ENCODE data around the gene SENP6.

The SENP6 gene

DNA sequence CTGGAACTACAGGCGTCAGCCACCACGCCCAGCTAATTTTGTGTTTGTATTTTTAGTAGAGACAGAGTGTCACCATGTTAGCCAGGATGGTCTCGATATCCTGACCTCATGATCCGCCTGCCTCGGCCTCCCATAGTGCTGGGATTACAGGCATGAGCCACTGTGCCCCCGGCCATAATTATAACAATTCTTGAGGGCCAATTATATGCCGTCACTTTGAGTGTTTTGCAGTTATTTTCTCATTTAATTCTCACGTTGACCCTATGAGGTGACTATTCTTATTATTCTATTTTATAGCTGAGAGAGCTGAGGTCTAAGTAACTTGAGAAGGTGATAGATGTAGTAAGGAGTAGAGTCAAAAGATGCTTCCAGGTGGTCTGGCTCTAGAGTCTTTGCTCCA is 160.4 kb downstream of the SENP6 start (continued):
- TF ChIP-seq, protein P1, sequence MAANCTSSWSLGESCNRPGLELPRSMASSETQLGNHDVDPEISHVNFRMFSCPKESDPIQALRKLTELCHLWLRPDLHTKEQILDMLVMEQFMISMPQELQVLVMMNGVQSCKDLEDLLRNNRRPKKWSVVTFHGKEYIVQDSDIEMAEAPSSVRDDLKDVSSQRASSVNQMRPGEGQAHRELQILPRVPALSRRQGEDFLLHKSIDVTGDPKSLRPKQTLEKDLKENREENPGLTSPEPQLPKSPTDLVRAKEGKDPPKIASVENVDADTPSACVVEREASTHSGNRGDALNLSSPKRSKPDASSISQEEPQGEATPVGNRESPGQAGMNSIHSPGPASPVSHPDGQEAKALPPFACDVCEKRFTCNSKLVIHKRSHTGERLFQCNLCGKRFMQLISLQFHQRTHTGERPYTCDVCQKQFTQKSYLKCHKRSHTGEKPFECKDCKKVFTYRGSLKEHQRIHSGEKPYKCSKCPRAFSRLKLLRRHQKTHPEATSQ (tag by site-specific recombination; IDR thresholded peaks at IDR 0.05), result no peak
- TF ChIP-seq INSM2 (tag by site-specific recombination; IDR thresholded peaks at IDR 0.05), result peak; percentile 33; the same call in 1 of the 2 replicates
- TF ChIP-seq ZNF785 (tag by site-specific recombination; IDR thresholded peaks at IDR 0.05), result no peak
- TF ChIP-seq, protein P2, sequence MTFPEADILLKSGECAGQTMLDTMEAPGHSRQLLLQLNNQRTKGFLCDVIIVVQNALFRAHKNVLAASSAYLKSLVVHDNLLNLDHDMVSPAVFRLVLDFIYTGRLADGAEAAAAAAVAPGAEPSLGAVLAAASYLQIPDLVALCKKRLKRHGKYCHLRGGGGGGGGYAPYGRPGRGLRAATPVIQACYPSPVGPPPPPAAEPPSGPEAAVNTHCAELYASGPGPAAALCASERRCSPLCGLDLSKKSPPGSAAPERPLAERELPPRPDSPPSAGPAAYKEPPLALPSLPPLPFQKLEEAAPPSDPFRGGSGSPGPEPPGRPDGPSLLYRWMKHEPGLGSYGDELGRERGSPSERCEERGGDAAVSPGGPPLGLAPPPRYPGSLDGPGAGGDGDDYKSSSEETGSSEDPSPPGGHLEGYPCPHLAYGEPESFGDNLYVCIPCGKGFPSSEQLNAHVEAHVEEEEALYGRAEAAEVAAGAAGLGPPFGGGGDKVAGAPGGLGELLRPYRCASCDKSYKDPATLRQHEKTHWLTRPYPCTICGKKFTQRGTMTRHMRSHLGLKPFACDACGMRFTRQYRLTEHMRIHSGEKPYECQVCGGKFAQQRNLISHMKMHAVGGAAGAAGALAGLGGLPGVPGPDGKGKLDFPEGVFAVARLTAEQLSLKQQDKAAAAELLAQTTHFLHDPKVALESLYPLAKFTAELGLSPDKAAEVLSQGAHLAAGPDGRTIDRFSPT (tag by site-specific recombination; IDR thresholded peaks at IDR 0.05), result peak; percentile 47; the same call in 1 of the 2 replicates
- 0 out of 2 replicates have a peak, but pooled peaks have one; percentile 39 for TF ChIP-seq ZSCAN23 (tag by site-specific recombination; IDR thresholded peaks at IDR 0.05)
- TF ChIP-seq ZNF513 (tag by site-specific recombination; IDR thresholded peaks at IDR 0.05), result no peak
- TF ChIP-seq, protein P3, sequence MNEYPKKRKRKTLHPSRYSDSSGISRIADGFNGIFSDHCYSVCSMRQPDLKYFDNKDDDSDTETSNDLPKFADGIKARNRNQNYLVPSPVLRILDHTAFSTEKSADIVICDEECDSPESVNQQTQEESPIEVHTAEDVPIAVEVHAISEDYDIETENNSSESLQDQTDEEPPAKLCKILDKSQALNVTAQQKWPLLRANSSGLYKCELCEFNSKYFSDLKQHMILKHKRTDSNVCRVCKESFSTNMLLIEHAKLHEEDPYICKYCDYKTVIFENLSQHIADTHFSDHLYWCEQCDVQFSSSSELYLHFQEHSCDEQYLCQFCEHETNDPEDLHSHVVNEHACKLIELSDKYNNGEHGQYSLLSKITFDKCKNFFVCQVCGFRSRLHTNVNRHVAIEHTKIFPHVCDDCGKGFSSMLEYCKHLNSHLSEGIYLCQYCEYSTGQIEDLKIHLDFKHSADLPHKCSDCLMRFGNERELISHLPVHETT (tag by site-specific recombination; IDR thresholded peaks at IDR 0.05), result 0 out of 2 replicates have a peak, but pooled peaks have one; percentile 28
- peak; percentile 70; the same call in 1 of the 2 replicates for TF ChIP-seq GLI2 (tag by site-specific recombination; IDR thresholded peaks at IDR 0.05; ENCODE audit: borderline replicate concordance, low read depth)
- peak; percentile 52; the same call in 1 of the 2 replicates for TF ChIP-seq ATF2 (tag by site-specific recombination; IDR thresholded peaks at IDR 0.05; ENCODE audit: low read depth)
- TF ChIP-seq, protein P4, sequence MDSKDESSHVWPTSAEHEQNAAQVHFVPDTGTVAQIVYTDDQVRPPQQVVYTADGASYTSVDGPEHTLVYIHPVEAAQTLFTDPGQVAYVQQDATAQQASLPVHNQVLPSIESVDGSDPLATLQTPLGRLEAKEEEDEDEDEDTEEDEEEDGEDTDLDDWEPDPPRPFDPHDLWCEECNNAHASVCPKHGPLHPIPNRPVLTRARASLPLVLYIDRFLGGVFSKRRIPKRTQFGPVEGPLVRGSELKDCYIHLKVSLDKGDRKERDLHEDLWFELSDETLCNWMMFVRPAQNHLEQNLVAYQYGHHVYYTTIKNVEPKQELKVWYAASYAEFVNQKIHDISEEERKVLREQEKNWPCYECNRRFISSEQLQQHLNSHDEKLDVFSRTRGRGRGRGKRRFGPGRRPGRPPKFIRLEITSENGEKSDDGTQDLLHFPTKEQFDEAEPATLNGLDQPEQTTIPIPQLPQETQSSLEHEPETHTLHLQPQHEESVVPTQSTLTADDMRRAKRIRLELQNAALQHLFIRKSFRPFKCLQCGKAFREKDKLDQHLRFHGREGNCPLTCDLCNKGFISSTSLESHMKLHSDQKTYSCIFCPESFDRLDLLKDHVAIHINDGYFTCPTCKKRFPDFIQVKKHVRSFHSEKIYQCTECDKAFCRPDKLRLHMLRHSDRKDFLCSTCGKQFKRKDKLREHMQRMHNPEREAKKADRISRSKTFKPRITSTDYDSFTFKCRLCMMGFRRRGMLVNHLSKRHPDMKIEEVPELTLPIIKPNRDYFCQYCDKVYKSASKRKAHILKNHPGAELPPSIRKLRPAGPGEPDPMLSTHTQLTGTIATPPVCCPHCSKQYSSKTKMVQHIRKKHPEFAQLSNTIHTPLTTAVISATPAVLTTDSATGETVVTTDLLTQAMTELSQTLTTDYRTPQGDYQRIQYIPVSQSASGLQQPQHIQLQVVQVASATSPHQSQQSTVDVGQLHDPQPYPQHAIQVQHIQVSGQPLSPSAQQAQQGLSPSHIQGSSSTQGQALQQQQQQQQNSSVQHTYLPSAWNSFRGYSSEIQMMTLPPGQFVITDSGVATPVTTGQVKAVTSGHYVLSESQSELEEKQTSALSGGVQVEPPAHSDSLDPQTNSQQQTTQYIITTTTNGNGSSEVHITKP (tag by site-specific recombination; IDR thresholded peaks at IDR 0.05), result no peak
- peak; percentile 83 for TF ChIP-seq ZNF843 (tag by site-specific recombination; IDR thresholded peaks at IDR 0.05)
- 0 out of 2 replicates have a peak, but pooled peaks have one; percentile 20 for TF ChIP-seq KLF7 (tag by site-specific recombination; IDR thresholded peaks at IDR 0.05; ENCODE audit: borderline replicate concordance)
- no peak for TF ChIP-seq ZFP37 (tag by site-specific recombination; IDR thresholded peaks at IDR 0.05)
- peak; percentile 30; the same call in 1 of the 2 replicates for TF ChIP-seq TCF7L2 (IDR thresholded peaks at IDR 0.05; ENCODE audit: borderline replicate concordance, low read depth, low read length)
- TF ChIP-seq ZIC2 (tag by site-specific recombination; IDR thresholded peaks at IDR 0.05), result peak; percentile 33

Measured in HEK293 (cell line).